K562 (cell line): ENCODE data around the gene C2CD5. TPM values are rescaled to one million over a fixed set of nuclear protein-coding genes. Genes with fewer than 3 reads are reported as not detected.

Source experiments
- ASH1L ChIP-seq: fragments of 450-650 bp; IDR thresholded peaks from 2 replicates; pipeline ENCODE4 v1.6.1; 2018; ENCODE audit warnings: borderline replicate concordance, mild to moderate bottlenecking, low read depth; ENCODE audit not compliant: partially characterized antibody
- CREM ChIP-seq: IDR thresholded peaks from 2 replicates; pipeline ENCODE4 v1.6.1; 2014; ENCODE audit warnings: antibody characterized with exemption, low read depth
- CTCFL ChIP-seq: IDR thresholded peaks from 2 replicates; pipeline ENCODE4 v1.6.1; 2011; ENCODE audit warnings: borderline replicate concordance, low read depth, mild to moderate bottlenecking, moderate library complexity, low read length; ENCODE audit not compliant: insufficient read depth, poor library complexity, severe bottlenecking
- EP400 ChIP-seq: fragments of 450-650 bp; IDR thresholded peaks from 2 replicates; pipeline ENCODE4 v1.6.1; 2017; ENCODE audit warnings: antibody characterized with exemption, mild to moderate bottlenecking, moderate library complexity
- GMEB1 ChIP-seq: fragments of 250-450 bp; sonication (Bioruptor Pico); IDR thresholded peaks from 2 replicates; pipeline ENCODE4 v1.4.0; 2020; ENCODE audit warnings: mild to moderate bottlenecking
- HDAC1 ChIP-seq, 2 experiments: fragments of 450-650 bp; IDR thresholded peaks; 2 replicates each; pipeline ENCODE4 v1.6.1; 2016 to 2017; ENCODE audit warnings: inconsistent platforms in 1 of 2, mild to moderate bottlenecking in 1 of 2, moderate library complexity in 1 of 2
- NCOA2 ChIP-seq, 2 experiments: fragments of 450-650 bp; IDR thresholded peaks; 2 replicates each; pipeline ENCODE4 v1.6.1; 2018; ENCODE audit warnings: mild to moderate bottlenecking in 2 of 2, moderate library complexity in 1 of 2; ENCODE audit not compliant: partially characterized antibody in 2 of 2
- NCOA4 ChIP-seq: fragments of 450-650 bp; IDR thresholded peaks from 2 replicates; pipeline ENCODE4 v1.6.1; 2018; ENCODE audit warnings: mild to moderate bottlenecking; ENCODE audit not compliant: partially characterized antibody
- NFATC3 ChIP-seq: fragments of 450-650 bp; IDR thresholded peaks from 2 replicates; pipeline ENCODE4 v1.6.1; 2017; ENCODE audit warnings: mild to moderate bottlenecking
- PHB2 ChIP-seq: fragments of 450-650 bp; IDR thresholded peaks from 2 replicates; pipeline ENCODE4 v1.6.1; 2017; ENCODE audit warnings: low read depth
- POLR2A ChIP-seq: fragments of 450-650 bp; conservative IDR thresholded peaks from 2 replicates; pipeline ENCODE4 v1.6.1; 2016
- POLR2AphosphoS5 ChIP-seq: IDR thresholded peaks from 2 replicates; pipeline ENCODE4 v1.6.1; 2011; ENCODE audit warnings: mild to moderate bottlenecking, low read depth, low read length, moderate library complexity; ENCODE audit not compliant: control insufficient read depth, insufficient read depth
- SMC3 ChIP-seq: conservative IDR thresholded peaks from 2 replicates; pipeline ENCODE4 v1.6.1; 2011; ENCODE audit warnings: low read depth, low read length, improper control_type of control experiment; ENCODE audit not compliant: insufficient read depth
- TAF1 ChIP-seq: IDR thresholded peaks from 2 replicates; pipeline ENCODE4 v1.6.1; 2011; ENCODE audit warnings: mild to moderate bottlenecking, low read length, moderate library complexity; ENCODE audit not compliant: insufficient read depth, control insufficient read depth, severe bottlenecking; ENCODE audit errors: extremely low read depth
- TARDBP ChIP-seq: fragments of 450-650 bp; IDR thresholded peaks from 2 replicates; pipeline ENCODE4 v1.6.1; 2016
- U2AF2 ChIP-seq: fragments of 200-400 bp; formaldehyde crosslinking; optimal IDR thresholded peaks from 2 replicates; pipeline ENCODE3; 2017; ENCODE audit warnings: low read depth, mild to moderate bottlenecking, low read length
- ZNF395 ChIP-seq: fragments of 200-800 bp; sonication (Bioruptor generic); IDR thresholded peaks from 2 replicates; pipeline ENCODE4 v1.6.1; 2017; ENCODE audit warnings: missing genetic modification characterization, missing compliant biosample characterization
- polyA plus RNA-seq, 8 experiments: library from polyadenylated mRNA; depleted of rRNA in 4 of 8; stranded (reverse) in 5 of 8; unstranded in 3 of 8; fragments of >200 nt; fragmentation: Nextera tagmentation in 2 of 8; fragmentation: Illumina TruSeq in 1 of 8; extraction: Ambion mirVana in 2 of 8; extraction: Trizol in 1 of 8; gene quantifications; 2 replicates each; pipeline versions ENCODE4 v1.2.1 to v1.2.3, GENCODE V29; 2011 to 2014; ENCODE audit warnings: inconsistent platforms in 1 of 8, missing spikeins in 1 of 8
- total RNA-seq, 7 experiments: library from RNA; depleted of rRNA in 6 of 7; stranded (reverse); fragments of >200 nt in 6 of 7; fragmentation: Illumina TruSeq in 2 of 7; extraction: Trizol in 2 of 7; gene quantifications; 2 replicates each; pipeline versions ENCODE4 v1.2.1 to v1.2.3, GENCODE V29; 2011 to 2021; ENCODE audit warnings: low replicate concordance in 1 of 7

C2CD5 gene
- total and polyA plus RNA-seq, 9 of the 15 experiments (the other 6 are each of a cell fraction or from before 2014, with no cell fraction given): 5.1 to 24.1 (median 14.3) TPM

- TF ChIP-seq CTCFL: peak; percentile 26
- TF ChIP-seq ASH1L: peak; percentile 38
- TF ChIP-seq PHB2: no peak
- TF ChIP-seq U2AF2: no peak
- TF ChIP-seq ZNF395: 0 out of 2 replicates have a peak, but pooled peaks have one; percentile 57
- peak in 1 of 2 experiments; percentile 65; a peak in 2 of 4 replicates for TF ChIP-seq HDAC1 (IDR thresholded peaks at IDR 0.05)
- TF ChIP-seq GMEB1 (CRISPR knock-in tag): no peak; the same call in 1 of the 2 replicates
- peak; percentile 80 for TF ChIP-seq TAF1
- TF ChIP-seq SMC3: 0 out of 2 replicates have a peak, but pooled peaks have one; percentile 12
- no peak for TF ChIP-seq NFATC3
- peak; percentile 90 for TF ChIP-seq CREM
- TF ChIP-seq NCOA2 (IDR thresholded peaks at IDR 0.05; ENCODE audit: partially characterized antibody in 2 of 2): no peak
- peak; percentile 94 for TF ChIP-seq POLR2A
- peak; percentile 84; the same call in 1 of the 2 replicates for TF ChIP-seq TARDBP
- peak; percentile 98 for TF ChIP-seq EP400
- TF ChIP-seq POLR2AphosphoS5: peak; percentile 47; the same call in 1 of the 2 replicates
- TF ChIP-seq NCOA4: peak; percentile 66
Observed at GRCh38 chr12:22544038-22544979, at the start of gene C2CD5 (continued).
